OCI-LY1 (cell line): ENCODE data around the gene SLC39A5.
A peak's percentile ranks its signal among the peaks of the same experiment; 100 is the strongest.

Experiments
- H2AFZ ChIP-seq: fragments of 200-600 bp; sonication (generic), shearing (Covaris generic); 2 replicates; pipeline ENCODE4 v1.6.0; 2014; ENCODE audit warnings: antibody characterized with exemption, mild to moderate bottlenecking, low read length
- H3F3A ChIP-seq: fragments of 200-600 bp; sonication (generic), shearing (Covaris generic); 2 replicates; pipeline ENCODE4 v1.6.0; 2014; ENCODE audit warnings: mild to moderate bottlenecking, antibody characterized with exemption, low read length, moderate library complexity; ENCODE audit not compliant: insufficient read depth
- H3K27ac ChIP-seq: fragments of 200-600 bp; sonication (generic); 2 replicates; pipeline ENCODE4 v1.5.1; 2014; ENCODE audit warnings: low read length, mixed run types, mild to moderate bottlenecking, low read depth; ENCODE audit not compliant: poor library complexity, severe bottlenecking
- H3K27me3 ChIP-seq: fragments of 200-600 bp; sonication (generic); 2 replicates; pipeline ENCODE4 v1.6.0; 2014; ENCODE audit warnings: antibody characterized with exemption, mild to moderate bottlenecking, low read length, moderate library complexity; ENCODE audit not compliant: insufficient read depth
- H3K36me3 ChIP-seq: fragments of 200-600 bp; sonication (generic); 2 replicates; pipeline ENCODE4 v1.6.1; 2014; ENCODE audit warnings: mild to moderate bottlenecking, antibody characterized with exemption, low read length, moderate library complexity, mixed read lengths; ENCODE audit not compliant: insufficient read depth
- H3K4me1 ChIP-seq: fragments of 200-600 bp; sonication (generic); 2 replicates; pipeline ENCODE4 v1.5.1; 2014; ENCODE audit warnings: mild to moderate bottlenecking, low read length, moderate library complexity; ENCODE audit not compliant: insufficient read depth, severe bottlenecking
- H3K4me2 ChIP-seq: fragments of 200-600 bp; sonication (generic), shearing (Covaris generic); 2 replicates; pipeline ENCODE4 v1.6.1; 2014; ENCODE audit warnings: low read length
- H3K4me3 ChIP-seq: fragments of 200-600 bp; sonication (generic); 2 replicates; pipeline ENCODE4 v1.5.1; 2014; ENCODE audit warnings: low read length, low read depth, mild to moderate bottlenecking, mixed read lengths; ENCODE audit not compliant: poor library complexity, severe bottlenecking
- H3K79me2 ChIP-seq: fragments of 200-600 bp; shearing (Covaris generic); 2 replicates; pipeline ENCODE4 v1.6.1; 2016; ENCODE audit warnings: mixed run types, low read length, mixed read lengths; ENCODE audit not compliant: insufficient read depth
- H3K9ac ChIP-seq: fragments of 200-600 bp; sonication (generic), shearing (Covaris generic); 2 replicates; pipeline ENCODE4 v1.6.1; 2014; ENCODE audit warnings: mild to moderate bottlenecking, low read length, mixed read lengths
- H3K9me2 ChIP-seq: fragments of 200-600 bp; sonication (generic), shearing (Covaris generic); 2 replicates; pipeline ENCODE4 v1.6.1; 2014; ENCODE audit warnings: low read depth, mild to moderate bottlenecking, low read length, mixed read lengths
- H3K9me3 ChIP-seq: fragments of 200-600 bp; shearing (Covaris generic); 2 replicates; pipeline ENCODE4 v1.6.1; 2014; ENCODE audit warnings: low read length, mixed read lengths
- H4K20me1 ChIP-seq: fragments of 200-600 bp; sonication (generic), shearing (Covaris generic); 2 replicates; pipeline ENCODE4 v1.6.0; 2016; ENCODE audit warnings: mild to moderate bottlenecking, low read length; ENCODE audit not compliant: insufficient read depth
- CTCF ChIP-seq: fragments of 200-600 bp; sonication (generic), shearing (Covaris generic); IDR thresholded peaks from 2 replicates; pipeline ENCODE4 v1.5.1; 2017; ENCODE audit warnings: mild to moderate bottlenecking, antibody characterized with exemption, low read length, moderate library complexity, mixed read lengths
- EZH2 ChIP-seq: fragments of 200-600 bp; sonication (generic), shearing (Covaris generic); IDR thresholded peaks from 2 replicates; pipeline ENCODE4 v1.8.0; 2017; ENCODE audit warnings: borderline replicate concordance, mixed run types, mild to moderate bottlenecking, antibody characterized with exemption, low read length, moderate library complexity, mixed read lengths

SLC39A5 gene

GRCh38 chr12:56188778-56189098, 41.1 kb upstream of the SLC39A5 start:
- H3K27ac ChIP-seq: peak overlapping the region; percentile 57
- H3K9me2 ChIP-seq: no peaks in the 10 kb centered on the region
- H3K36me3 ChIP-seq: peaks cover 38% of the 10 kb centered on the region
- peaks cover 24% of the 10 kb centered on the region for H3K79me2 ChIP-seq
- no peaks in the 10 kb centered on the region for H3K9me3 ChIP-seq
- no peak overlapping the region for H2AFZ ChIP-seq
- H3K9ac ChIP-seq: peak overlapping the region; percentile 95
- H3K4me1 ChIP-seq: peaks cover 33% of the 10 kb centered on the region
- peak overlapping the region; percentile 94 for H3K4me2 ChIP-seq
- TF ChIP-seq EZH2: no peak
- TF ChIP-seq CTCF: no peak
- H3K4me3 ChIP-seq: peak overlapping the region; percentile 98
- no peaks in the 10 kb centered on the region for H3K27me3 ChIP-seq
- H4K20me1 ChIP-seq: no peaks in the 10 kb centered on the region
- peaks cover 9% of the 10 kb centered on the region; the same call in 1 of the 2 replicates for H3F3A ChIP-seq

- Histone ChIP-seq H3K27ac (peak within 1 kb of the TSS; percentile 78), H3F3A (peaks cover 9% of the 10 kb centered on the region; the same call in 1 of the 2 replicates), H3K4me3 (peak within 1 kb of the TSS; percentile 98), H3K27me3 (no peaks in the 10 kb centered on the region), H2AFZ (peak within 1 kb of the TSS; percentile 39; the same call in 1 of the 2 replicates), H3K9me2 (no peaks in the 10 kb centered on the region), H3K9me3 (no peaks in the 10 kb centered on the region), H4K20me1 (no peaks in the 10 kb centered on the region), H3K9ac (peak within 1 kb of the TSS; percentile 98), H3K36me3 (peaks cover 32% of the 10 kb centered on the region), H3K4me2 (peak within 1 kb of the TSS; percentile 100), H3K79me2 (peaks cover 24% of the 10 kb centered on the region), H3K4me1 (peaks cover 36% of the 10 kb centered on the region)
- TF ChIP-seq CTCF (peak; percentile 68), EZH2 (no peak)
Observed at GRCh38 chr12:56189099-56189917, 40.5 kb upstream of the SLC39A5 start, which contains the start of gene SMARCC2. TSS of gene SMARCC2 (minus strand) at chr12:56189483. CDS start at chr12:56189461, 22 bp downstream.

GRCh38 chr12:56189918-56190694, 39.7 kb upstream of the SLC39A5 start:
- H2AFZ ChIP-seq: peak overlapping the region; percentile 39; the same call in 1 of the 2 replicates
- H3K9ac ChIP-seq: peak overlapping the region; percentile 98
- no peaks in the 10 kb centered on the region for H3K9me2 ChIP-seq
- H3K36me3 ChIP-seq: peaks cover 24% of the 10 kb centered on the region
- TF ChIP-seq EZH2 (no peak), CTCF (no peak)
- H3K4me2 ChIP-seq: peak overlapping the region; percentile 100
- H3K27me3 ChIP-seq: no peaks in the 10 kb centered on the region
- H3K4me3 ChIP-seq: peak overlapping the region; percentile 98
- peak overlapping the region; percentile 78 for H3K27ac ChIP-seq
- no peaks in the 10 kb centered on the region for H4K20me1 ChIP-seq
- H3F3A ChIP-seq: peaks cover 9% of the 10 kb centered on the region; the same call in 1 of the 2 replicates
- H3K9me3 ChIP-seq: no peaks in the 10 kb centered on the region
- H3K4me1 ChIP-seq: peaks cover 37% of the 10 kb centered on the region
- peaks cover 24% of the 10 kb centered on the region for H3K79me2 ChIP-seq
